Mesothelial cell of epicardium (in vitro differentiated cells): ENCODE measurements around the gene MYH7. TPM values are rescaled to one million over a fixed set of nuclear protein-coding genes. Genes with fewer than 3 reads are reported as not detected.
"Not testable (repeated sequence)": the region's sequence is repeated elsewhere in the genome, so short reads cannot be mapped to it uniquely, and the experiment has no call there.

Experiments
- DNase-seq, 2 experiments: peaks; one replicate each; pipeline ENCODE4 v3.0.0; 2021; ENCODE audit warnings: low spot score in 2 of 2; ENCODE audit not compliant: unreplicated experiment in 2 of 2
- H3K27ac Mint-ChIP-seq: 2 replicates; pipeline ENCODE4 v1.8.0; 2021; ENCODE audit warnings: mixed read lengths
- H3K27me3 Mint-ChIP-seq: 2 replicates; pipeline ENCODE4 v1.8.0; 2021; ENCODE audit warnings: low read depth, mixed read lengths
- H3K36me3 Mint-ChIP-seq: 2 replicates; pipeline ENCODE4 v1.8.0; 2021; ENCODE audit warnings: mixed read lengths
- H3K4me1 Mint-ChIP-seq: 2 replicates; pipeline ENCODE4 v1.8.0; 2021; ENCODE audit warnings: mixed read lengths
- H3K4me3 Mint-ChIP-seq: 2 replicates; pipeline ENCODE4 v1.8.0; 2021; ENCODE audit warnings: mild to moderate bottlenecking, moderate library complexity, mixed read lengths
- H3K9me3 Mint-ChIP-seq: 2 replicates; pipeline ENCODE4 v1.8.0; 2021; ENCODE audit warnings: mixed read lengths
- total RNA-seq: library from RNA; stranded (reverse); gene quantifications from 3 replicates; pipeline ENCODE4 v1.2.1, GENCODE V29; 2021
- TF ChIP-seq, protein P1 (sequence below): fragments of 200-600 bp; sonication (generic); IDR thresholded peaks from one replicate; pipeline ENCODE4 v1.5.0; 2021; ENCODE audit warnings: antibody characterized with exemption; ENCODE audit not compliant: unreplicated experiment

Gene MYH7
- total RNA-seq, 1 donor from 2014 or later, result not detected

DNA sequence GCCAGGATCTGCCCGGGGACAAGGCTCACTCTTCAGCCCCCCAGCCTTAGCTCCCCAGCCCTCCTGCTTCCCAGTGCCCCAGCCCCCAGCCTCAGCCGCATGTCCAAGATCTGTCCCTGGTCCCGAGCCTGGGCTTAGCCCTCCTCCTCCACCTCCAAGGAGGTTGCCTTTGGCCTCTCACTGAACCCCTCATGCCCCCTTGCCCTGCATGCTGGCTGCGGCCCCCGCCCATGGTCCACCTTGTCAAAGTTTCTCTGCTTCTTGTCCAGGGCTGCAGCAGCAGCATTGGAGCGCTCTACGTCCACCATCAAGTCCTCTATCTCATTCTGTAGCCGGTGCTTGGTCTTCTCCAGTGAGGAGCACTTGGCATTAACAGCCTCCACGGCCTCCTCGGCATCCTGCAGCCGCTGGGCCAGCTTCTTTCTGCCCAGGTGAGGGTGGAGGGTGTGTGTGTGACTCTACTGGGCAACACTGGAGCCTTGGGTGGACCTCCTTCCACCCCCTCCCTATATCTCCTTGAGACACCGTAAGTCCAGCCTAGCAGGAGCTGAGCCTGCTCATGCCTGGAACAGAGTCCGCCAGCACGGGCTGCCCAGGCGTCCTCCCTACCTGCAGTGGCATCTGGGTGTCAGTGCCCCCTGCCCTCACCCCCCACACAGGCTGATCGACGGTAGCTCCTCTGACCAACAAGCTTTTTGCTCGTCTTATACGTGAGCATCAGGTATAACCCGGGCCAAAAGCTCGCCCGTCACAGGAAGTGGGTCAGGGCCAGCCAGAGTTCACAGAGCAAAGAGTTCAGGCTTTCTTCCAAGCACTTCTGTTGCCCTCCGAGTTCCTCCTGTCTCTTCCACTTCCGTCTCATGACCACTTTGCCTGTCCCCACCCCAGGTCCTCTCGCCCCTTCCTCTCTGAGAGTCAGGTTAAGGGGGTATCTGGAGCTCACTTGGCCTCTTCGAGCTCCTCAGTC is 47.3 kb downstream of the MYH7 start:
- Mint-ChIP-seq H3K27ac (no peak overlapping the region), H3K9me3 (no peaks in the 10 kb centered on the region), H3K4me3 (no peak overlapping the region), H3K27me3 (peaks cover 41% of the 10 kb centered on the region), H3K4me1 (peaks cover 4% of the 10 kb centered on the region), H3K36me3 (no peaks in the 10 kb centered on the region)
- no peak for DNase-seq
- TF ChIP-seq, protein P1, sequence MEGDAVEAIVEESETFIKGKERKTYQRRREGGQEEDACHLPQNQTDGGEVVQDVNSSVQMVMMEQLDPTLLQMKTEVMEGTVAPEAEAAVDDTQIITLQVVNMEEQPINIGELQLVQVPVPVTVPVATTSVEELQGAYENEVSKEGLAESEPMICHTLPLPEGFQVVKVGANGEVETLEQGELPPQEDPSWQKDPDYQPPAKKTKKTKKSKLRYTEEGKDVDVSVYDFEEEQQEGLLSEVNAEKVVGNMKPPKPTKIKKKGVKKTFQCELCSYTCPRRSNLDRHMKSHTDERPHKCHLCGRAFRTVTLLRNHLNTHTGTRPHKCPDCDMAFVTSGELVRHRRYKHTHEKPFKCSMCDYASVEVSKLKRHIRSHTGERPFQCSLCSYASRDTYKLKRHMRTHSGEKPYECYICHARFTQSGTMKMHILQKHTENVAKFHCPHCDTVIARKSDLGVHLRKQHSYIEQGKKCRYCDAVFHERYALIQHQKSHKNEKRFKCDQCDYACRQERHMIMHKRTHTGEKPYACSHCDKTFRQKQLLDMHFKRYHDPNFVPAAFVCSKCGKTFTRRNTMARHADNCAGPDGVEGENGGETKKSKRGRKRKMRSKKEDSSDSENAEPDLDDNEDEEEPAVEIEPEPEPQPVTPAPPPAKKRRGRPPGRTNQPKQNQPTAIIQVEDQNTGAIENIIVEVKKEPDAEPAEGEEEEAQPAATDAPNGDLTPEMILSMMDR, result no peak

DNA sequence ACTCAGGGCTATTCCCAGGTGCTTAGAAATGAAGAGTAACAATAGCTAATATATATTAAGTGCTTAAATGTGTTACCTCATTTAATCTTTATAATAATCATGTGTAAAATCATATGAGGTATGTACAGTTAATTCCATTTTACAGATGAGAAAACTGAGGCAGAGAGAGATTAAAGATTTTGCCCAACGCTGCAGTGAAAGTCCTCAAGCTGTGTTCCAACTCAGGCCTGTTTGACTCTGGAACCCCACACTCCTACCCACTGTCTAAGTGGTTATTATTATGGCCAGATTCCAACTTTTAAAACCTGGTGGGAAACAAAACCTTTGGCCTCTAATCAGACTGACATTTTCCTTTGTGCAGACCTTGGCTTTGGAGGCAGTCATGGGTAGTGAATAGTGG is 48.5 kb downstream of the MYH7 start:
- peaks cover 4% of the 10 kb centered on the region for H3K4me1 Mint-ChIP-seq
- no peaks in the 10 kb centered on the region for H3K36me3 Mint-ChIP-seq
- H3K9me3 Mint-ChIP-seq, result no peaks in the 10 kb centered on the region
- H3K27ac Mint-ChIP-seq, result no peak overlapping the region
- DNase-seq, result no peak
- H3K27me3 Mint-ChIP-seq, result peaks cover 39% of the 10 kb centered on the region
- no peak overlapping the region for H3K4me3 Mint-ChIP-seq
- TF ChIP-seq, protein P1, result no peak

- H3K4me1 Mint-ChIP-seq, H3K4me3 Mint-ChIP-seq, H3K9me3 Mint-ChIP-seq, H3K27ac Mint-ChIP-seq, DNase-seq, H3K36me3 Mint-ChIP-seq: not testable (repeated sequence)
- H3K27me3 Mint-ChIP-seq, result peaks cover 43% of the 10 kb centered on the region
These were observed 49.2 kb downstream of the MYH7 start for GRCh38 chr14:23386266-23386657.

- H3K27ac Mint-ChIP-seq, result no peak overlapping the region
- no peak overlapping the region for H3K4me3 Mint-ChIP-seq
- H3K9me3 Mint-ChIP-seq, result no peaks in the 10 kb centered on the region
- TF ChIP-seq, protein P1, result no peak
- H3K27me3 Mint-ChIP-seq, result peaks cover 43% of the 10 kb centered on the region
- peaks cover 4% of the 10 kb centered on the region for H3K4me1 Mint-ChIP-seq
- no peak for DNase-seq
- no peaks in the 10 kb centered on the region for H3K36me3 Mint-ChIP-seq
These were observed 49.7 kb downstream of the MYH7 start for GRCh38 chr14:23385642-23386265.

GRCh38 chr14:23385244-23385641 is 50.2 kb downstream of the MYH7 start:
- no peak overlapping the region for H3K4me3 Mint-ChIP-seq
- H3K4me1 Mint-ChIP-seq, result peaks cover 4% of the 10 kb centered on the region
- no peaks in the 10 kb centered on the region for H3K9me3 Mint-ChIP-seq
- H3K27ac Mint-ChIP-seq, result no peak overlapping the region
- H3K27me3 Mint-ChIP-seq, result peaks cover 40% of the 10 kb centered on the region
- TF ChIP-seq, protein P1, result no peak
- DNase-seq, result no peak
- no peaks in the 10 kb centered on the region for H3K36me3 Mint-ChIP-seq
